ENCODE data around the gene ALDH1B1. TPM values are rescaled to one million over a fixed set of nuclear protein-coding genes. Genes with fewer than 3 reads are reported as not detected.

ALDH1B1 gene
- polyA plus RNA-seq, 1 experiment = 38.4 TPM

DNA sequence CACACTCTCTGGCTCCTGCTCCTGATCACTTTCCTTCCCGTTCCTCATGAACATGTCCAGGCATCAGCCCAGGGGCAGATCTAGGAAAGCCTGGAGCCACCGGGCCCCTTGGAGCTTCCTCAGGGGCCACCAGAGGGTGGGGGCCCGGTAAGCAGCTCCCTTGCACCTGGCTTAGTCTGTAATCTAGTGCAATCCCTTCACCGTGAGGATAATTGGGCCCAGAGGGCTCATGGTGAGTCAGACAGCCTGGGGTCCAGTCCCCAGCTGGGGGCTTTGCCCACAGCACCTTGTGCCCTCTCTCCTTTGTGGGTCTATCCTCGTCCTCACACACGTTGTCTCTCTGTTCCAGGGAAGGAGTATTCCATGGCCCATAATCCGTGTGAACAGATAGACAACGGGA lies 10.4 kb upstream of the ALDH1B1 start:
- ChIA-PET POLR2A (no interaction called here), CTCF (no interaction called here)
- no peaks in the 10 kb centered on the region for H3K36me3 ChIP-seq (ENCODE audit: control insufficient read depth, insufficient read depth, low read length)
- no peak overlapping the region for H3K4me3 ChIP-seq (ENCODE audit: low read depth, low read length)
- H3K27me3 ChIP-seq (ENCODE audit: control insufficient read depth, insufficient read depth, low read length) = no peaks in the 10 kb centered on the region
- no peak for DNase-seq (ENCODE audit: low read depth)
- TF ChIP-seq CTCF (IDR thresholded peaks at IDR 0.05; ENCODE audit: insufficient read depth, low read depth, low read length) = no peak

- no peaks in the 10 kb centered on the region for H3K36me3 ChIP-seq (ENCODE audit: control insufficient read depth, insufficient read depth, low read length)
- no peak for DNase-seq (ENCODE audit: low read depth)
- no peak for TF ChIP-seq CTCF (IDR thresholded peaks at IDR 0.05; ENCODE audit: insufficient read depth, low read depth, low read length)
- H3K4me3 ChIP-seq (ENCODE audit: low read depth, low read length) = no peak overlapping the region
- CTCF ChIA-PET = interaction anchor here (0.6 to 2.6 kb wide), 7 partner anchors 9 to 352 kb away, joined by 3 to 6 read pairs (median 3); no protein-coding TSS in a partner anchor
- POLR2A ChIA-PET = no interaction called here
- H3K27me3 ChIP-seq (ENCODE audit: control insufficient read depth, insufficient read depth, low read length) = no peaks in the 10 kb centered on the region
These were observed 7.3 kb upstream of the ALDH1B1 start for GRCh38 chr9:38384990-38385848.

DNA sequence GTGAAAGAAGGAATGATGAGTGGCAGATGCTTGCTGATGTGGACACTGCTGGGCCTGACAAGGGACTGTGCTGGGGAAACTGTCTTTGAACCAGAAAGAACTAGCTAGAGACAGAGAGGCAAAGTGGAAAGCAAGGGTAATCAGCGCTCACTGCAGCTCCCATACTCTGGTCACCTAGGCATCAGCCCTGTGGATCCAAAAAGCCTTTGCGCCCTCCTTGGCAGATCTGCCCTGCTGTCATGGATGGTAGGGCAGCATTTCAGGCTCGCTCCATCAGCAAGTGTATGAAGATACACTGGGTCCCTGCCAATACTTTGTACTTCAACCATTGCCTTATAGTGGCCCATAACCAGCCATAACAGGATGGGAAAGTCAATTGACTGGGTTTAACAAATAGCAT lies 6.6 kb upstream of the ALDH1B1 start:
- DNase-seq (ENCODE audit: low read depth) = no peak
- Histone ChIP-seq H3K36me3 (ENCODE audit: control insufficient read depth, insufficient read depth, low read length) (no peaks in the 10 kb centered on the region), H3K4me3 (ENCODE audit: low read depth, low read length) (no peak overlapping the region), H3K27me3 (ENCODE audit: control insufficient read depth, insufficient read depth, low read length) (no peaks in the 10 kb centered on the region)
- no peak for TF ChIP-seq CTCF (IDR thresholded peaks at IDR 0.05; ENCODE audit: insufficient read depth, low read depth, low read length)
- CTCF ChIA-PET = interaction anchor here (1.4 to 2.6 kb wide), 3 partner anchors 8 to 47 kb away, joined by 3 to 6 read pairs (median 6); no protein-coding TSS in a partner anchor
- POLR2A ChIA-PET = no interaction called here

DNA sequence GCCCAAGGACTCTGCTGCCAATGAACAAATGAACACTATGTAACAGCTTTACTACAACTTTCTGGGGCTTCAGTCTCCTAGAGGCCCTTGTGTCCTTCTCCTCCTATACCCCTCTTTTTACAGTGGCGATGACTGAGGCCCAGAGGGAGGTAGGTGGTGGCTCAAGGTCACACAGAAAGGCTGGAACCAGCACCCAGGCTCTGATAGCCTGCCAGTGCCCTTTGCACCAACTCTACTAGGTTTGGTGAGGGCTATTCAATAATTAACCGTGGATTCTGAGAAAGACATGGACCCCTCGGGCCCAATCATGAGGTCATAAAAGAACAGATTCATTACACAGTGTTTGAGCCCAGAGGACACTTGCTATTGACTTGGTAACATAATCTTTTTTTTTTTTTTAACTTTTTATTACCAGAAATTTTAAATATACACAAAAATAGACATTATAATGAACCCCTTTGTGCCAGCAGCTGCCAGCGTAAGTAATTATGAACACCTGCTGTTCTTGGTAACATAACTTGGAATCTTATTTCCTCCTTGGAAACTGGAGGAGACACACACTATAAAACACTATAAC lies 6.1 kb upstream of the ALDH1B1 start:
- no peak for TF ChIP-seq CTCF (IDR thresholded peaks at IDR 0.05; ENCODE audit: insufficient read depth, low read depth, low read length)
- ChIA-PET POLR2A (no interaction called here), CTCF (interaction anchor here (1.6 kb wide), 1 partner anchor 11 kb away, joined by 6 read pairs; no protein-coding TSS in a partner anchor)
- DNase-seq (ENCODE audit: low read depth) = no peak
- no peaks in the 10 kb centered on the region for H3K36me3 ChIP-seq (ENCODE audit: control insufficient read depth, insufficient read depth, low read length)
- no peaks in the 10 kb centered on the region for H3K27me3 ChIP-seq (ENCODE audit: control insufficient read depth, insufficient read depth, low read length)
- H3K4me3 ChIP-seq (ENCODE audit: low read depth, low read length) = no peak overlapping the region

GRCh38 chr9:38387066-38387465 lies 5.4 kb upstream of the ALDH1B1 start:
- ChIA-PET POLR2A (no interaction called here), CTCF (no interaction called here)
- Histone ChIP-seq H3K4me3 (ENCODE audit: low read depth, low read length) (no peak overlapping the region), H3K27me3 (ENCODE audit: control insufficient read depth, insufficient read depth, low read length) (no peaks in the 10 kb centered on the region), H3K36me3 (ENCODE audit: control insufficient read depth, insufficient read depth, low read length) (no peaks in the 10 kb centered on the region)
- no peak for TF ChIP-seq CTCF (IDR thresholded peaks at IDR 0.05; ENCODE audit: insufficient read depth, low read depth, low read length)
- DNase-seq (ENCODE audit: low read depth) = no peak

All from BJ (cell line).